Superior temporal gyrus (tissue), 1 donor: Measurements from ENCODE around the gene MMP28.
A peak's percentile ranks its signal among the peaks of the same experiment; 100 is the strongest.

Source experiments
- DNase-seq: peaks from one replicate; pipeline ENCODE4 v3.0.0-alpha.2; 2016; ENCODE audit errors: extremely low spot score

The MMP28 gene

DNA sequence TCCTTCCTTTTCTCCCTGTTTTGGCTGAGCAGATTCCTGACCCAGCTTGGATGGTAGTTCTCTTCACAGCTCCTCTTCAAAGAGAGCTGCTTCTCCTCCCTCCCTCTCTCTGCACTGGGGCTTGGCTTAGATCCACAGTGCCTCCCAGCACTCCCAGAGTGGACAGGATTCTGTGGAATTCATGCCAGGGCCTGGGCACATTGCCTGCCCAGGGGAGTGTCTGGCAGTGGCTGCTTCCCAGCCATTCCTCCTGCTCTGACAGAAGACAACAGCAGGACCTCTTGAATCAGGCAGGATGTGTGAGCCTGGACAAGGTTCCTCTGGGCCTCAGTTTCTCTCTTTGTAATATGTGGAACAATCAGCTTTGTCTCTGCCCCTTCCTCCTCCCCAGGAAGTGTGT, 4.5 kb upstream of the MMP28 start:
- DNase-seq, result peak; percentile 50

DNA sequence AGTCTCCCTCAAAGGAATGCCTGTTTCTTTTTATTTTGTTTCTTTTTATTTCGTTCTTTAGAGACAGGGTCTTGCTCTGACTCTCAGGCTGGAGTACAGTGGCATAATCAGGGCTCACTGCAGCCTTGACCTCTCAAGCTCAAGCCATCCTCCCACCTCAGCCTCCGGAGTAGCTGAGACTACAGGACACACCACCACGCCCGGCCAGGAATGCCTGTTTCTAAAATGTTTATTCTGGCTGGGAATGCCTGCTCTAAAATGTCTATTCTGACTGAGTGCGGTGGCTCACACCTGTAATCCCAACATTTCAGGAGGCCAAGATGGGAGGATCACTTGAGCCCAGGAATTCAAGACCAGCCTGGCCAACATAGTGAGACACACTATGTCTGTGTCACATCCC, 2.5 kb upstream of the MMP28 start:
- no peak for DNase-seq

DNA sequence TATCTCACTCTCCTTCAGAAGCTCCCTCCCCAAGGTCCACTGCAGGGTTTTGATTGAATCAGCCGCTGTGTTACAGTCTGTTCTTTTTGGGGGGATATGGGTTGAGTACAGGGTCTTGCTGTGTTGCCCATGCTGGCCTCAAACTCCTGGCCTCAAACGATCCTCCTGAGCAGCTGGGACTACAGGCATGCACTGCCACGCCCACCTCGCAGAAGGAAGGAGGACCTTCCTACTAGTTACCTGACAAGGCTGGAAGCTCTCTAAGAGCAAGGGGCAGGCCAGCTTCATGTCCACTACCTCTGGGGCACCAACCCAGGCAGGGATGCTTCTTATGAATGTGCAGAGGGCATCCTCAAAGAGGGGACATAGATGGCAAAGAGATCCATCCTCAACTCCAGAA, 1.9 kb upstream of the MMP28 start:
- no peak for DNase-seq

DNA sequence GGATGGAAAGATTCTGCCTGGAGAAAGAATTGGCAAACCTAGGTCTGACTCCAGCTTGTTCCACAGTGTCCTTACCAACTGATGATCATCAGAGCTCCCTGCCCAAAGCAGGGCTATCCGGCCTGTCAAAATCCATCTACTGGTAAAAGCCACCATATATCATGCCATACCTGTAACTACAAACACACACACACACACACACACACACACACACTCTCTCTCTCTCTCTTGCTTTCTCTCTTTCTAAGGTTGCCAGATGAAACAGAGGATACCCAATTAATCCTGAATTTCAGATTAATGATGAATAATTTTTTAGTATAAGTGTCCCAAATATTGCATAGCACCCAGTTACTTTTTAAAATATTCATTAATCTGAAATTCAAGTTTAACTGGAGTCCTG, 1.5 kb upstream of the MMP28 start:
- no peak for DNase-seq

DNA sequence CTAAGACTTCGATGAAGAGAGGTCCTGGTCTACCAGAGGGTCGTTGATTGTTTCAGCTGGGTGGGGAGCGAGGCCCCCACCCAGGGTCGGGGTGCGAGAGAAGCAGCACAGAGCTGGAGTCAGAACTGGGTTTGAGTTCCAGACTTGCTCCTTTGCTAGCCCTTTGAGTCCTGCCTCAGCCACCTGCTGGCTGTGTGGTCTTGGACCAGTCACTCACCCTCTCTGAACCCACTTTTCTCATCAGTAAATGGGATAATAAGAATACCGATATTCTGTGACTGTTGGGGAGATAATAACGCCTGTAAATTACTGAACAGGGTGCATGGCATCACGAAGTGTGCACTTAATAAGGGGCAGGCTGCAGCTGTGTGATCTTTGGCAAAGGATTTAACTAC, 427 bp upstream of the MMP28 start:
- DNase-seq, result no peak

DNA sequence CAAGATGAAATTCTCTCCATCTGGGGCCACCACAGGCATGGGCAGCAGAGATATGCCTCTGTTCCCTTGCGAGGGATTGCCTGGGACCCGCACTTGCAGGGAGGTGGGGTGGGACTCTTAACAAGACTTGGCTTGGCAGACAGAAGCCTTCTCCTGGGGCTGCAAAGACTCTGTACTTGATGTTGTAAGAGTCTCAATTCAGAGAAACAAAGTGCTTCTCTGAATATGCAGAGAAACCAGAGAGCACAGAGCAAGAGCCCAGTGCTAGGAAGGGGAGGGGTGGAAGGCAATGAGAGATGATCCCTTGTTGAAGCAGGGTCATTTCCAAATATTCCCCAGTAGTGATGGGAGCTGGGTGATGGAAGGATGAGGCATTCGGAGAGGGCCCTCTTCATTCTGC, 2.2 kb downstream of the MMP28 start:
- DNase-seq, result no peak

DNA sequence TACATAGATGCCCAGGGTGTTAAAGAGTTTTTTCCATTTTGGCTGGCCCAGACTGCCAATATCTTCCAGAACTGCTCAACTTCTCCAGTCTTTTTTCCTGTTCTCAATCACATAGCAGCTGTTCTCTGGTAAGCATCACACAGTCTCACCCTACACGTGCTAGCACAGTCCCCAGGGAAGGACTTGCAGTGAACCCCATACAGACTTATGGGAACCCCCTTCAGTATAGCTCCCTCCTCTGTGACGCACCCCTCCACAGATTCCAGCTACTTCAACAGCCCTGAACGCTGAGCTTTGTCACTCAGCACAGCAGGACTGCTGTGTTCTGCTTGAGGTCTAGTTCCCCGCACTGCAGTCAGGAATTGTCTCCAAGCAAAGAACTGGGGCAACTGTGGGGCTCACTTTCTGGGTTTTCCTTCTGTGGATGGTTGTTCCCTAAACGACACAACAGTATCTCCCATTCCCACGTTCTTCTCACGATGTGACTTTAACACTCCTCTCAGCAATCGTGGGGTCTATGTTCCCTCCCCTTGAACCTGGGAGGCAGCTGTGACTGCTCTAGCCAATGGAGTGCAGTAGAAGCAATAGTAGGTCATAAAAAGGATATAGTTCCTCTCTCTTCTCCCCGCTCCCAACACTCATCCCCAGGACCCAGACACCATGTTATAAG, 3.6 kb downstream of the MMP28 start:
- DNase-seq, result no peak

DNA sequence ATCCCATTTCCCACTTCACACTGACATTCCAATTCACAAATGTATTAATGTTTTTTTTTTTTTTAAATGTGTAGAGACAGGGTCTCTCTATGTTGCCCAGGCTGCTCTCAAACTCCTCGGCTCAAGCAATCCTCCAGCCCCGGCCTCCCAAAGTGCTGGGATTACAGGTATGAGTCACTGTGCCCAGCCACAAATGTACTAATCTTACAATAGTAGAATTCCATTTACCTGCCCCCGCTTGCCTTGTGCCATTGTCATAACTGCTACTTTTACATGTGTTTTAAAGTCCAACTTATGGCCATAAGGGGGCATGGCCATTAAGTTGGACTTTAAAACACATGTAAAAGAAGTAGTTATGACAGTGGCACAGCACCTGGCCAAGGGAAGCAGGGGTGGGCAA, 4.6 kb downstream of the MMP28 start:
- DNase-seq, result no peak

DNA sequence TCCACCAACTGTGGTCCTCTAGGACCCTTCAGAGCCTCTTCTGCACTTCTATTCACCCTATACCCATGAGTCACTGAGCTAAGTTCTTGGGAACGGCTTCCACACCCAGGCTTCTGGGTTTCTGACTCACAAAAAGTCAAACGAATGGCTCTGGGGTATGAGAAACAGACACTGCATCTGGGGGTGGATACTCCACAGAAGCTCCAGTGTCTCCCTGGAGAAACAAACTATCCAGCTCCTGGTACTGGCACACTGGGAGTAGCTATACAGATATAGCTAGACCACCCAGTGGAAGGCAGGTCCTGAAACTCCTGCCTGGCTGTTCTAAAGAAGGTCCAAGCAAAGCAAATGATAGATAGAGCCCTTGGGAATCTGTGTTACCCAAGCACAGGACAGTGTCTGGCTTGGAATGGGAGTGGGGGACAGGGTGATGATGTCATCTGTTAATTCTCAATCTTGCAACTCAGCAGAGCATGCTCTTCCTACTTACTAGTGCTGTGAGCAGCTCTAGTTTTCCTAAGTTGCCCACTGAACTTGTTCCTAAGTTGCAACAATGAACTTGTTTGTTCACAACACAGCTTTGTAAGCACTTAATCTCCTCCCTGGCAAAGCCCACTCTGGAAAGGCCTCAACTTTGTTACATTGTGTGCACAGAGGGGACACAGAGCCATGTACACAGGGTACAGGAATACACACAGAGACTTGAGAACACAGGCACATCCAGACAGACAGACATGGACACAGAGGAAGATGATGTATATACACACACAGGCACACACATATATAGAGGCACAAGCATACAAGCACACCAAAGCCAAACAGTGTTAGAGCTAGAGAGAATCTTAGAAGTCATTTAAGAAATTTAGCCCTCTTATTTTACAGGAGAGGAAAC, 6.7 kb downstream of the MMP28 start:
- DNase-seq, result no peak

DNA sequence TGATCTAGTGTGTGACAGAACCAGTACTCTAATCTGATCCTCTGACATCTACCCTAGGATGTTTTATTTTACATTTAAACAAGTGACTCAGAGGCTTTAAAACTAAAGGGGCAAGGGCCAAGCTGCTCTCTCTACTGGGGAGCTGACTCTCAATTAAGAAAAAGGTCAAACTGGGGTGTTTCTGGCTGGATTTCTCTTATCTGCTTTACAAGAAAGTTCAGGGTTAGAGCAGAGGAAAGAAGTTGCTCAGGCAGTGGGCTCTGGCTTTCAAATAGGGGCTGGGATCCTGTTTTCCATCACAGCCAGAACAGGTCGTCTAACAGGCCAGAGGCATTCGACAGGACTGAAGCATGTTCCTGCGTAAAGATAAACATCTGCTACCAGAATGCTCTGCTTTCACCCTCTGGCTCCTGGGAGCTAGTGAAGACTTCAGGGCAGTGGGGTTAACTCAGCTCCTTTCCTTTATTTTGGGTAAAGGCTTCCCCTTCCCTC, 8.5 kb downstream of the MMP28 start:
- no peak for DNase-seq

DNA sequence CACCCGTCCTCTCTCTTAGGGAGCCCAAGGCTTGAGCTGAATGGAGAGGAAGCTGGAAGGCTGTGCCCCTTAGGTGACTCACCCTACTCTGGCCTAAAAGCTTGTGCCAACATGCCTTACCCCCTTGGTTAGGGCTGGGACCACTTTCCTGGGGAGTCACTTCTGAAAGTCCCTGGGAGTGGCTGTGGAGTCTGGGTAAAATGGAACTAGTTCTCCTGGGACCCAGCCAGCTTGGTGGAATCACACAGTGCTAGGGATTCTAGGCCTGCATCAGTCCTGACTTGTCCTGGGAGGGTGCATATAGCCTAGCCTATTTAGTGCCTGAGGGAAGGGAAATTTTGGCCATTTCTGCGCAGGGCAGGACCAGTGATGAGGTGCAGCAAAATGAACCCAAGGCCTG, 10.5 kb downstream of the MMP28 start:
- no peak for DNase-seq

DNA sequence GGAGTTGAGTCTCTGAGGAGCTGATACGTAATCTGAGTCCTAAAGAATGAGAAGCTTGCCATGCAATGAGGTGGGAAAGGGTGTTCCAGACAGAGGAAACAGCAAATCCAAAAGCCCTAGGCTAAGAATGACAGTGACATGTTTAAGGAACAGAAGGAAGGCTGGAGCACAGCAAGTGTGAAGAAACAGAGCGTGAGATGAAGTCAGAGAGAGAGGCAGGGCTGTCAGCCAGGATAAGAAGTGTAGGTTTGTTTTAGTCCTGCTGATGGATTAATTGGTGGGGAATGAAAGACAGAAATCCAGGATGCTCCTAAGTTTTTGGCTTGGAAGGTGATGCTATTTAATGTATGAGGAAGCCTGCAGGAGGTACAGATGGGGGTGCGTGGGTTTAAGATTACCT, 14.5 kb downstream of the MMP28 start:
- no peak for DNase-seq

DNA sequence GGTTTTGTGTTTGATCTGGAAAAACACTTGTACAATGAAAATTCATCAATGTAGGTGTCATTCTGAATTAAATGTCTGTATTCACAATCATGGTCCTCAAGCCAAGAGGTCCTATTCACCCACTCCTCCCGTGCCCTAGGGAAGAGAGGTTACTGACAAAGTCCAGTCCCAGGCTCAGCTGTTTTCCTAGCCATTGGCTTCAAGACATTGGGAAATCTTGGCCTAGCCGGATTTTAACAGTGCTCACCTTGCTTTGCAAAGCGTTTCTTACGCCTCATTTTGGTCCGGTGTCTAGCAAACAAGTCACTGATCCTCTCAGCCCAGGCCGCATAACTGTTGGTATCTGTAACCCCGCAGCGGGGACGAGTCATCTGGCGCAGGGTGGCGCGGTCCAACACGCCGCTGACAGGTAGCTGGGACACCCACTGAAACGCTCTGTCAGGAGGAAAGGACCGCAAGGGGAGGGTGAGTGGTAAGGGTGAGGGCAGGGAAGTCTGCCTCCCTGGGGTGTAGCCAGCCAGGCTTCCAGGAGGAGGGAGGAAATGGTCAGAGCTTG, 16.7 kb downstream of the MMP28 start:
- no peak for DNase-seq

DNA sequence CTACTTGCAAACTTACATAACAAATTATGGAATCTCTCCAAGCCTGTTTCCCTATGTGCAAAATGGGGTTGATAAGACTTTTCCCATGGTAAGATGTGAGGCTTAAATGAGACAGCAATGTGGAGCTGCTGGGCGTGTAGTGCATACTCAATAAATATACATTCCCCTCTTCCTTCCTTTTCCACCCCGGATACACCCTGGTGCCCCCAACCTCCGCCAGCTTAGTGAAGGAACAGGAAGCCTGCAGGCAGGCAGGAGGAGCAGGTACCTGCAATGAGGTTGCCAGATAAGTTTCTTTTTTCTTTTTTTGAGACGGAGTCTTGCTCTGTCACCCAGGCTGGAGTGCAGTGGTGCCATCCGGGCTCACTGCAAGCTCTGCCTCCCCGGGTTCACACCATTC, 19.9 kb downstream of the MMP28 start:
- DNase-seq, result no peak

DNA sequence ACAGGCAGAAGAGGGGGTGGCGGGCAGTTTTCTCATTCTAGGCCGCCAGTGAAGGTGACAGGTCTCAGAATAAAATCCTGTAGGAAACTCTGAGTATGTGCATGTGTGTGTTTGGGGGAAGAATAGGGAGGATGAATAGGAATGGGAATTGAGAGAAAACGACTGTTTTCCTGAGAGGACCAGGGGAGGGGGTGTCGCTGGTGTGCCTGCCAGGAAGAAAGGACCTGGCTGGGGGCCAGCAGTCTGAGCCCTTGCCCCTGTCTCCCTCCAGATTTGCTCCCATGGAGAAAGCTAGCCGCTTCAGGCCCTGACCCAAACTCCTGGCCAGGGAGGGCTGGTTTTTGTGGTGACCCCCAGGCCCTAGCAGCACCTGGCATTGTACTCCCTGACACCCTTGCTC, 20.4 kb downstream of the MMP28 start:
- no peak for DNase-seq

DNA sequence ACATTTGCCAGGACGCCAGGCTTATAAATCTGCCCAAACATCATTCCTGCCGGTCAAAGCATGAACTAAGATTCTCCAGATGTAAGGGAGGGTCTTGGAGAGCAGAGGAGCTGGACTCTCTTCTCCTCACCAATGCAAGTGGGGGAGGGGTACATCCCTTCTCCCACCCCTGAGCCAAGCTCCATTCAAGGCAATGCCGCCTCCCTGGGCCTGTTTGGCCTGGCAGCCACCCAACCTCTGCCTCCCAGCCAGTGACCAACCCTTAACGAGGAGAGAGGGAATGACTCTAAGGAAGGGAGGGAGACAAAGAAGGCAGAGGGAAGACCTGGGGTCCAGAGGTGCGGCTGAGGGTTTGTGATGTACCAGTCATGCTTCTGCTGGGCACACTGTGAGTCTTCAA, 20.9 kb downstream of the MMP28 start:
- DNase-seq, result no peak

DNA sequence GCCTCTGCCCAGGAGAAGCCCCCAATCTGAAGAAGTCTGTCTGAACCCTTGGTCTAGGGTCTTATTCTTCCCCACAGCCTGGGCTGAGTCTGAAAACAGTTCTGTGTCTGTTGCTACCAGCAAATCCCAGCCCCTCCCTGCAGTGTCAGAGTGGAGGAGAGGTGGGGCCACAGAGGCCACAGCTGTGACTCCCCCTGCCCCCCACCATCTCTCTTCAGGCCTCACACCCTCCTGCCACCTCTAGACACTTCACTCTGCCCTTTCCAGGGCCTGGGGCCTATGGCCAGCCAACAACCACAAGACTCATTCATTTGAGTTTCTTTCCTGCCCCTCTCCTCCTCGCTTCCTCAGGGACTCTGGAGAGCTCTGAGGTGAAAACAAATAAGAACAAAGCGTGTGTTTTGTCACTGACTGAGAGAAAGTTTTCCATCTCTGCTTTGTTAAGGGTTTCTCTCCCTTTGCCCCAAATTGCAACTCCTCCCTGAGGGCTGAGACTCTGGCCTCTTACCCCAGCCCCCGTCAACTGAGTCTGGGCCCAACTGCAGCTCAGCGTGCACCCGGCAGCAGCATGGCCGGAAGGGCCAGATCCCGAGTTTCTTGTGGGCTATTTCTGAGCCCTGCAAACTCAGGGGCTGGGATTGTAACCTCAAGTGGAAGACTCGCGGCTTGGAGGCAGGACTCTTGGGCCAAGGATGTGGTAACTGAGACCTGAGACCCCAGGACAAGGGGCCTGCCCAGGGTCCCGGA, 21.6 kb downstream of the MMP28 start:
- DNase-seq, result no peak

DNA sequence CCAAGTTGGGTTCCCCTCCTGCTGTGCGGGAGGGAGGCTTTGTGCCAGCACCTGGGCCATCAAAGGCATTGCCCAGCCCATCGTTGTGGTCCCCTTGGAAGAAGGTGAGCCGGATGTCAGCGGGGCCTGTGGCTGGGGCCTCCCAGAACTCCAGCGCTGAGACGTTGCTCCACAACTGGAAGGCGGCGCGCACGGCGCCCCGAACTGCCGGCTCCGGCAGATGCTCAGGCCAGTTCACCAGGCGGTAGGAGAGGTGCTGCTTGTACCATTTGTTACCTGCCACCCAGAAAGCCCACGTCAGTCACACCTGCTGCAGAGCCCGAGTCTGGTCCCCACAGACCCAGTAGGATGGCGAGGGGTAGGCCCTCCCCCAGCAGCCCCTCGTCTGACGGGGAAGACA, 22.3 kb downstream of the MMP28 start:
- no peak for DNase-seq

DNA sequence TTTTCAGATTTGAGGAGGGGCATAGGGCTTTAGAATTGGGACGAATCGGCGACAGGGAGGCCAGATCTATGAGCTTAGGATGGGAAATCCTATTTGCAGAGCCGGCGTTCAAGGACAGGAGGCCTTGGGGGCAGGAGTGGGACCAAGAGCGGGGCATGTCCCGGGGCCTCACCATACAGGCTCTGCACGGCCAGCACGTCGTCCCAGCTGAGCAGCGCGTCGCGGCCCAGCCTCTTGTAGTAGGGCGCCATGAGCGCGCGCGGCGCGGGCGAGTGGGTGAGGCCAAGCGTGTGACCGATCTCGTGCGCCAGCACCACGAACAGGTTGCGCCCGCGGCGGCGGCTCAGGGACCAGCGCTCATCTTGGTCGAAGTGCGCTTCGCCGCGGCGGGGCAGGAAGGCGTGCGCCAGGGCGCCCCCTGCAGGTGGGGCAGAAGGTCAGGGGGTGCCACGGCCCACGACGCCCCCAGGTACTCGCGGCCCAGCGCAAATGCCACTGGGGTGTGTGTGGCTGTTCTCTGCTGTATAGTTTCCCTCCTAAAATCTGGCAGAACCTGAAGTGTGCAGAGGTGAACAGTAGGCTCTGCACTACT, 25.4 kb downstream of the MMP28 start:
- DNase-seq, result no peak

DNA sequence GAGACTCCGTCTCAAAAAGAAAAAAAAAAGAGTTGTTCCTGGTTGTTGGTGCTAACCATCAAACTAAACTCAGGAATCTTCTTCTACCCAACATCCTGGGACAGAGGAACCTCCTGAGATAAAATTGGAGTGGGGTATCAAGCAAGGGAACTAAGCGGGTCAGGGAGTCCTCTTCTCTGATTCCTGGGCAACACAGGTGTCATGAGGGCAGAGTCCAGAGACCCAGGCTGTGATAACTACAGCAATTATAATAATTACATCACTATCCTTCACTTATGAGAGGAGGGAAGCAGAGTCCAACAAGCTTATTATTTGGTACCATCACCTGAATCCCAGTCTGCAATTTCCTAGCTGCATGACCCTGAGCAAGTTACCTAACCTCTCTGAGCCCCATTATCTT, 26.6 kb downstream of the MMP28 start:
- no peak for DNase-seq

DNA sequence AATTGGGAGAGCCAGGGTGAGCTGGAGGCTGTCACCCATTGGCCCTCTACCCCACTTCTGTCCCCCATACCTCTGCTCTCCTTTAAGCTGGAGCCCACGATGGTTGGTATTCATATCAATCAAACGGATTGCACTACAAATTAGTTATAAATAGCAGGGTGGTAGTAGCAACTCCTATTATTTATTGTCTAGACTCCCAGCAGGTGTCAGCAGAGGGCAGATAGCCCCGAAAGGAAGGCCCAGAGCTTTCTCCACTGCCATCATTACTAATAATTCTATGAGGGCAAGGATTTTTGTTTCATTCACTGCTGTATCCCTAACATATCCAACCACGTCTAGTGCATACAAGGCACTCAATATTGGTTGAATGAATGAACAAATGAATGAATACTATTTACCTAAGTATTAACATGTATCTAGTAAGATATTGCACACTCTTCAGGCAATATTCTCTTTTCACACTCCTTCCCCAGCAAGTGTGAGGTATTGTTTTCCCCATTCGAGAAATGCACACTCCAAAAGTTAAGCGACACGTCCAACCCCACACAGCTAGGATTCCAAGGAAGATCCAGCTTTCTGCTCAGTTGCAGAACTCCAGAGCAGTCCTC, 28.4 kb downstream of the MMP28 start:
- peak; percentile 41 for DNase-seq
